Left lung (tissue), 10 donors: Measurements from ENCODE around the gene CCDC182. TPM values are rescaled to one million over a fixed set of nuclear protein-coding genes. Genes with fewer than 3 reads are reported as not detected.

Source experiments
- ATAC-seq: fragments of 200-7000 bp; cut with Tn5 transposase; one replicate; pipeline ENCODE4 v1.9.1; 2020; ENCODE audit warnings: moderate library complexity
- DNase-seq, 4 donors: peaks; one replicate each; pipeline ENCODE4 v3.0.0-alpha.2; 2013 to 2020
- H3K27ac ChIP-seq, 2 donors: fragments of 200-600 bp; sonication (generic) in 1 of 2; one replicate each; pipeline versions ENCODE4 v1.5.0 to v1.8.0; 2020 to 2021
- H3K27me3 ChIP-seq, 2 donors: fragments of 200-600 bp; sonication (generic) in 1 of 2; one replicate each; pipeline versions ENCODE4 v1.5.0 to v1.8.0; 2020 to 2021
- H3K36me3 ChIP-seq, 2 donors: fragments of 200-600 bp; sonication (generic) in 1 of 2; one replicate each; pipeline versions ENCODE4 v1.5.0 to v1.8.0; 2020 to 2021
- H3K4me1 ChIP-seq, 2 donors: fragments of 200-600 bp; one replicate each; pipeline ENCODE4 v1.8.0; 2021
- H3K4me3 ChIP-seq, 2 donors: fragments of 200-600 bp; sonication (generic) in 1 of 2; one replicate each; pipeline versions ENCODE4 v1.5.0 to v1.8.0; 2020 to 2021; ENCODE audit warnings: mild to moderate bottlenecking in 1 of 2
- H3K9me3 ChIP-seq, 2 donors: fragments of 200-600 bp; sonication (generic) in 1 of 2; one replicate each; pipeline versions ENCODE4 v1.5.0 to v1.8.0; 2020 to 2021
- CTCF ChIP-seq, 2 donors: fragments of 200-600 bp; sonication (generic) in 1 of 2; IDR thresholded peaks; one replicate each; pipeline versions ENCODE4 v1.5.0 to v1.8.0; 2021; ENCODE audit warnings: antibody characterized with exemption in 2 of 2
- intact Hi-C, 2 donors: fragments of 100-400 bp; cut with DNase I; formaldehyde crosslinking; loops; one replicate each; pipeline versions ENCODE4 v1.11.2 to v1.14.2; 2022
- polyA plus RNA-seq, 6 donors: library from polyadenylated mRNA; unstranded; fragments of 120-200 nt; gene quantifications; one replicate each; pipeline ENCODE4 v1.2.1, GENCODE V29; 2013; ENCODE audit not compliant: insufficient read length in 6 of 6
- total RNA-seq, 2 donors: library from RNA; stranded (reverse); fragmentation: NEBNext Ultra II Directional; extraction: Animal tissue kit (Norgen Biotek cat#: 25700); gene quantifications; one replicate each; pipeline ENCODE4 v1.2.1, GENCODE V29; 2021
- donor health status: DM: no; HTN: yes; CAD: no.
- donor health status: DM: no; HTN: no; CAD: no.

Gene CCDC182
- total and polyA plus RNA-seq, 8 donors: 0.15 TPM; not detected in 7

GRCh38 chr17:57751348-57751971, 6.4 kb upstream of the CCDC182 start:
- ATAC-seq (no peak), DNase-seq (peak in 2 of 4 donors; percentile 49 to 70)
- no peak overlapping the region for H3K4me3 ChIP-seq
- H3K36me3 ChIP-seq: no peaks in the 10 kb centered on the region
- H3K27me3 ChIP-seq: no peaks in the 10 kb centered on the region
- no peaks in the 10 kb centered on the region for H3K9me3 ChIP-seq
- intact Hi-C loops: no loop called here
- peaks cover 0 to 21% of the 10 kb centered on the region in 2 donors for H3K4me1 ChIP-seq
- no peak for TF ChIP-seq CTCF (IDR thresholded peaks at IDR 0.05)
- H3K27ac ChIP-seq: no peak overlapping the region

GRCh38 chr17:57750895-57751294, 5.8 kb upstream of the CCDC182 start:
- Histone ChIP-seq H3K4me3 (no peak overlapping the region), H3K4me1 (peaks cover 0 to 21% of the 10 kb centered on the region in 2 donors), H3K27me3 (no peaks in the 10 kb centered on the region), H3K27ac (no peak overlapping the region), H3K9me3 (no peaks in the 10 kb centered on the region), H3K36me3 (no peaks in the 10 kb centered on the region)
- ATAC-seq: no peak
- intact Hi-C loops: no loop called here
- DNase-seq: peak in 1 of 4 donors; percentile 21
- no peak for TF ChIP-seq CTCF (IDR thresholded peaks at IDR 0.05)

- Histone ChIP-seq H3K36me3 (no peaks in the 10 kb centered on the region), H3K9me3 (no peaks in the 10 kb centered on the region), H3K4me3 (no peak overlapping the region), H3K4me1 (peaks cover 0 to 21% of the 10 kb centered on the region in 2 donors), H3K27me3 (no peaks in the 10 kb centered on the region), H3K27ac (no peak overlapping the region)
- no peak for ATAC-seq
- intact Hi-C loops: no loop called here
- DNase-seq: no peak
- no peak for TF ChIP-seq CTCF (IDR thresholded peaks at IDR 0.05)
Observed at GRCh38 chr17:57750109-57750871, 5.2 kb upstream of the CCDC182 start.

- H3K36me3 ChIP-seq: no peaks in the 10 kb centered on the region
- no peak for TF ChIP-seq CTCF (IDR thresholded peaks at IDR 0.05)
- H3K9me3 ChIP-seq: no peaks in the 10 kb centered on the region
- H3K27ac ChIP-seq: no peak overlapping the region
- ATAC-seq: no peak
- intact Hi-C loops: no loop called here
- peaks cover 0 to 23% of the 10 kb centered on the region in 2 donors for H3K4me1 ChIP-seq
- no peak for DNase-seq
- H3K4me3 ChIP-seq: no peak overlapping the region
- H3K27me3 ChIP-seq: peaks cover 0 to 2% of the 10 kb centered on the region in 2 donors
Observed at GRCh38 chr17:57749701-57750100, 4.6 kb upstream of the CCDC182 start.

- peak; percentile 60 to 68 for TF ChIP-seq CTCF (IDR thresholded peaks at IDR 0.05)
- Histone ChIP-seq H3K4me3 (no peak overlapping the region), H3K9me3 (no peaks in the 10 kb centered on the region), H3K4me1 (peaks cover 0 to 24% of the 10 kb centered on the region in 2 donors), H3K36me3 (no peaks in the 10 kb centered on the region), H3K27me3 (peaks cover 0 to 7% of the 10 kb centered on the region in 2 donors), H3K27ac (no peak overlapping the region)
- peak in 1 of 4 donors; percentile 56 for DNase-seq
- peak; percentile 86 for ATAC-seq
- intact Hi-C loops: no loop called here
Observed at GRCh38 chr17:57747221-57748017, 2.3 kb upstream of the CCDC182 start.
